Naive B cell (primary cell): ENCODE data around the gene LRTM2. TPM values are rescaled to one million over a fixed set of nuclear protein-coding genes. Genes with fewer than 3 reads are reported as not detected.

Experiments used
- ATAC-seq, 2 donors: fragments of 150-1000 bp; cut with Tn5 transposase; 2 replicates each; pipeline ENCODE4 v1.10.0; 2021; ENCODE audit warnings: low read depth in 2 of 2, mild to moderate bottlenecking in 2 of 2, moderate library complexity in 2 of 2
- DNase-seq: peaks from one replicate; pipeline ENCODE4 v3.0.0; 2022
- H3K27ac Mint-ChIP-seq, 6 donors: one replicate each; pipeline ENCODE4 v1.8.0; 2020 to 2022; ENCODE audit warnings: mild to moderate bottlenecking in 6 of 6, mixed read lengths in 6 of 6, moderate library complexity in 5 of 6, inconsistent platforms in 2 of 6
- H3K27me3 Mint-ChIP-seq, 3 donors: one replicate each; pipeline ENCODE4 v1.8.0; 2021 to 2022; ENCODE audit warnings: mixed read lengths in 3 of 3, mild to moderate bottlenecking in 1 of 3
- H3K36me3 Mint-ChIP-seq, 2 donors: one replicate each; pipeline ENCODE4 v1.8.0; 2020 to 2022; ENCODE audit warnings: mixed read lengths in 2 of 2, inconsistent platforms in 1 of 2, mild to moderate bottlenecking in 1 of 2
- H3K4me1 Mint-ChIP-seq, 3 donors: one replicate each; pipeline ENCODE4 v1.8.0; 2020 to 2022; ENCODE audit warnings: mixed read lengths in 3 of 3, inconsistent platforms in 1 of 3, mild to moderate bottlenecking in 1 of 3, moderate library complexity in 1 of 3
- H3K4me3 Mint-ChIP-seq, 8 donors: one replicate each; pipeline ENCODE4 v1.8.0; 2020 to 2022; ENCODE audit warnings: mild to moderate bottlenecking in 8 of 8, mixed read lengths in 8 of 8, moderate library complexity in 8 of 8, inconsistent platforms in 2 of 8
- H3K9me3 Mint-ChIP-seq, 7 donors: one replicate each; pipeline ENCODE4 v1.8.0; 2020 to 2022; ENCODE audit warnings: mixed read lengths in 7 of 7, mild to moderate bottlenecking in 5 of 7, inconsistent platforms in 2 of 7, moderate library complexity in 1 of 7
- polyA plus RNA-seq, 6 donors: library from polyadenylated mRNA; unstranded; fragments of 300-500 nt; fragmentation: Illumina TruSeq; gene quantifications; one replicate each; pipeline ENCODE4 v1.2.3, GENCODE V29; 2021; ENCODE audit warnings: low read depth in 6 of 6

The LRTM2 gene
- polyA plus RNA-seq, 6 donors from 2014 or later, result not detected

- H3K4me1 Mint-ChIP-seq, result no peaks in the 10 kb centered on the region
Measured at GRCh38 chr12:1878695-1879094, 58.3 kb downstream of the LRTM2 start.

GRCh38 chr12:1879633-1880032, 59.3 kb downstream of the LRTM2 start:
- Mint-ChIP-seq H3K9me3 (no peaks in the 10 kb centered on the region), H3K4me1 (no peaks in the 10 kb centered on the region), H3K27ac (no peak overlapping the region), H3K4me3 (no peak overlapping the region), H3K27me3 (peaks cover 0 to 20% (median 17%) of the 10 kb centered on the region in 3 donors), H3K36me3 (no peaks in the 10 kb centered on the region)
- no peak for ATAC-seq
- no peak for DNase-seq

More at GRCh38 chr12:1878695-1879094, 58.3 kb downstream of the LRTM2 start:
- Mint-ChIP-seq H3K9me3 (no peaks in the 10 kb centered on the region), H3K4me3 (peak overlapping the region in 1 of 8 donors; percentile 3), H3K27me3 (peaks cover 0 to 19% (median 17%) of the 10 kb centered on the region in 3 donors), H3K36me3 (no peaks in the 10 kb centered on the region), H3K27ac (no peak overlapping the region)
- DNase-seq (no peak), ATAC-seq (no peak)

- Mint-ChIP-seq H3K4me3 (no peak overlapping the region), H3K36me3 (no peaks in the 10 kb centered on the region), H3K9me3 (no peaks in the 10 kb centered on the region), H3K27ac (peak overlapping the region in 1 of 6 donors; percentile 36), H3K4me1 (no peaks in the 10 kb centered on the region), H3K27me3 (peaks cover 0 to 20% (median 16%) of the 10 kb centered on the region in 3 donors)
- ATAC-seq (no peak), DNase-seq (no peak)
Measured at GRCh38 chr12:1880153-1880845, 59.9 kb downstream of the LRTM2 start.

- no peak for ATAC-seq
- Mint-ChIP-seq H3K4me1 (no peaks in the 10 kb centered on the region), H3K27ac (peak overlapping the region in 1 of 6 donors; percentile 73)
Measured at GRCh38 chr12:1880876-1881275, 60.5 kb downstream of the LRTM2 start.

GRCh38 chr12:1881301-1881700, 60.9 kb downstream of the LRTM2 start:
- H3K27me3 Mint-ChIP-seq, result peaks cover 0 to 20% (median 15%) of the 10 kb centered on the region in 3 donors
- ATAC-seq (no peak), DNase-seq (no peak)
- no peaks in the 10 kb centered on the region for H3K9me3 Mint-ChIP-seq
- no peak overlapping the region for H3K27ac Mint-ChIP-seq
- no peaks in the 10 kb centered on the region for H3K4me1 Mint-ChIP-seq
- no peaks in the 10 kb centered on the region for H3K36me3 Mint-ChIP-seq
- no peak overlapping the region for H3K4me3 Mint-ChIP-seq

More at GRCh38 chr12:1880876-1881275, 60.5 kb downstream of the LRTM2 start:
- H3K4me3 Mint-ChIP-seq, result no peak overlapping the region
- DNase-seq, result no peak
- H3K36me3 Mint-ChIP-seq, result no peaks in the 10 kb centered on the region
- no peaks in the 10 kb centered on the region for H3K9me3 Mint-ChIP-seq
- H3K27me3 Mint-ChIP-seq, result peaks cover 0 to 16% (median 12%) of the 10 kb centered on the region in 3 donors

- H3K9me3 Mint-ChIP-seq, result peaks cover 0 to under 1% (median 0%) of the 10 kb centered on the region in 7 donors
- no peaks in the 10 kb centered on the region for H3K4me1 Mint-ChIP-seq
- no peak overlapping the region for H3K27ac Mint-ChIP-seq
- ATAC-seq (no peak), DNase-seq (no peak)
- H3K4me3 Mint-ChIP-seq, result no peak overlapping the region
- peaks cover 0 to 20% (median 15%) of the 10 kb centered on the region in 3 donors for H3K27me3 Mint-ChIP-seq
- H3K36me3 Mint-ChIP-seq, result no peaks in the 10 kb centered on the region
Measured at GRCh38 chr12:1881936-1882335, 61.6 kb downstream of the LRTM2 start.

- Mint-ChIP-seq H3K4me1 (no peaks in the 10 kb centered on the region), H3K4me3 (no peak overlapping the region), H3K9me3 (peaks cover 0 to 6% (median 0%) of the 10 kb centered on the region in 7 donors), H3K36me3 (peaks cover 0 to 2% of the 10 kb centered on the region in 2 donors), H3K27ac (no peak overlapping the region), H3K27me3 (peaks cover under 1 to 19% (median 17%) of the 10 kb centered on the region in 3 donors)
- no peak for DNase-seq
- no peak for ATAC-seq
Measured at GRCh38 chr12:1882405-1882804, 62.0 kb downstream of the LRTM2 start.

- H3K27me3 Mint-ChIP-seq, result peaks cover 6 to 24% (median 22%) of the 10 kb centered on the region in 3 donors
- ATAC-seq (no peak), DNase-seq (no peak)
- peaks cover 0 to 8% (median 0%) of the 10 kb centered on the region in 7 donors for H3K9me3 Mint-ChIP-seq
- no peaks in the 10 kb centered on the region for H3K4me1 Mint-ChIP-seq
- H3K36me3 Mint-ChIP-seq, result peaks cover 0 to 7% of the 10 kb centered on the region in 2 donors
- peak overlapping the region in 1 of 8 donors; percentile 47 for H3K4me3 Mint-ChIP-seq
- H3K27ac Mint-ChIP-seq, result peak overlapping the region in 1 of 6 donors; percentile 72
Measured at GRCh38 chr12:1882850-1883470, 62.6 kb downstream of the LRTM2 start.

- H3K27ac Mint-ChIP-seq, result peak overlapping the region in 2 of 6 donors; percentile 16 to 26
- no peak for ATAC-seq
Measured at GRCh38 chr12:1883513-1883912, 63.1 kb downstream of the LRTM2 start.

GRCh38 chr12:1884651-1885050, 64.3 kb downstream of the LRTM2 start:
- peaks cover 11 to 39% (median 39%) of the 10 kb centered on the region in 3 donors for H3K27me3 Mint-ChIP-seq
- H3K4me1 Mint-ChIP-seq, result no peaks in the 10 kb centered on the region
- H3K4me3 Mint-ChIP-seq, result no peak overlapping the region
- peaks cover 5 to 18% of the 10 kb centered on the region in 2 donors for H3K36me3 Mint-ChIP-seq
- no peak overlapping the region for H3K27ac Mint-ChIP-seq
- H3K9me3 Mint-ChIP-seq, result peaks cover 0 to 20% (median 6%) of the 10 kb centered on the region in 7 donors
- ATAC-seq (no peak), DNase-seq (no peak)

More at GRCh38 chr12:1883513-1883912, 63.1 kb downstream of the LRTM2 start:
- peak overlapping the region in 1 of 8 donors; percentile 47 for H3K4me3 Mint-ChIP-seq
- no peaks in the 10 kb centered on the region for H3K4me1 Mint-ChIP-seq
- H3K27me3 Mint-ChIP-seq, result peaks cover 8 to 30% (median 28%) of the 10 kb centered on the region in 3 donors
- H3K9me3 Mint-ChIP-seq, result peaks cover 0 to 10% (median 3%) of the 10 kb centered on the region in 7 donors
- H3K36me3 Mint-ChIP-seq, result peaks cover 0 to 13% of the 10 kb centered on the region in 2 donors
- no peak for DNase-seq

- Mint-ChIP-seq H3K27ac (no peak overlapping the region), H3K4me1 (no peaks in the 10 kb centered on the region), H3K27me3 (peaks cover 11 to 42% (median 39%) of the 10 kb centered on the region in 3 donors)
Measured at GRCh38 chr12:1885082-1885596, 64.8 kb downstream of the LRTM2 start.

GRCh38 chr12:1885599-1886245, 65.4 kb downstream of the LRTM2 start:
- Mint-ChIP-seq H3K27ac (no peak overlapping the region), H3K4me3 (peak overlapping the region in 1 of 8 donors; percentile 8), H3K27me3 (peaks cover 11 to 43% (median 40%) of the 10 kb centered on the region in 3 donors), H3K9me3 (peaks cover under 1 to 20% (median 7%) of the 10 kb centered on the region in 7 donors), H3K36me3 (peaks cover 5 to 19% of the 10 kb centered on the region in 2 donors), H3K4me1 (no peaks in the 10 kb centered on the region)
- no peak for ATAC-seq
- DNase-seq, result no peak

More at GRCh38 chr12:1885082-1885596, 64.8 kb downstream of the LRTM2 start:
- peaks cover 0 to 20% (median 6%) of the 10 kb centered on the region in 7 donors for H3K9me3 Mint-ChIP-seq
- no peak overlapping the region for H3K4me3 Mint-ChIP-seq
- H3K36me3 Mint-ChIP-seq, result peaks cover 5 to 18% of the 10 kb centered on the region in 2 donors
- no peak for DNase-seq
- ATAC-seq, result no peak
